CD4-positive, alpha-beta T cell treated with Interleukin-10 for 1 hour (primary cell): ENCODE results near the gene PLSCR5.

Experiments
- DNase-seq: peaks from one replicate; pipeline ENCODE4 v3.0.0-alpha.2; 2020

The PLSCR5 gene, protein sequence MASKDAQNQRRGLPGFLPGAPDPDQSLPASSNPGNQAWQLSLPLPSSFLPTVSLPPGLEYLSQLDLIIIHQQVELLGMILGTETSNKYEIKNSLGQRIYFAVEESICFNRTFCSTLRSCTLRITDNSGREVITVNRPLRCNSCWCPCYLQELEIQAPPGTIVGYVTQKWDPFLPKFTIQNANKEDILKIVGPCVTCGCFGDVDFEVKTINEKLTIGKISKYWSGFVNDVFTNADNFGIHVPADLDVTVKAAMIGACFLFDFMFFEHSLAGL

DNA sequence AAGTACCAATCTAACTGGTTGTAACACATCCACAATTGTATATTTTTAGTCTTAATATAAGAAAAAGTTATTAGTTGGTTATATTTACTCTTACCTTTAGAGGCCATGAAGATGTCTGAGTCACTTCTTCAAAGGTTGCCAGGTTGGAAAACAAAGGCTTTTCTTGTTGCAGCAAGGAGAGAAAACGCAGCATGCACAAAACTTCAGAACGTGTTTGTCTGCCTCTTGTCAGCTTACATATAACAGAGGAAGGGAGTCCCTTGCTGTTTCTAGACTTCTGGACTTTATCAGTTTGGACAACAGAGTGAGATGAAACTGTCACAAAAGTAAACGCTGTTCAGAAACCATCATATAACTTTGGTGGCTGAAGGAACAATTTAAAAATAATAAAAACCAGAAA lies at the start of gene PLSCR5:
TSS of gene PLSCR5 (minus strand) at position 241 of the 400 bp plus-strand sequence. CDS start at position 107, 134 bp downstream.
- no peak for DNase-seq

DNA sequence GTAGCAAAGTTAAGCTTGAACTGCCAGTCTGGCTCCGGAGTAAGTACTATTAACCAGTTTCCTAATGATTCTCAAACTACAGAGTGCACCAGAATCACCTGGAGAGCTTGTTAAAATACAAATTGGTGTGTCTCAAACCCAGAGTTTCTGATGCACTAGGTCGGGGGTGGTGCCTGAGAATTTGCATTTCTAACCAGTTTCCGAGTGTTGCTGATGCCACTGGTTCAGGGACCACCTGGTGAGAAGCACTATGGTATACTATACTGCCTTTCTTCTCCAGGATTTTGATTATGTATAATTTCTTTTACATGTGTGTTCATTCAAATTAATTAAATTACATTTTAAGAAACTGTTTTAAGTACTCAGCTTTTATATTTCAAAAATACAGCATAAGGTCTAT lies 48.8 kb upstream of the PLSCR5 start:
- no peak for DNase-seq

DNA sequence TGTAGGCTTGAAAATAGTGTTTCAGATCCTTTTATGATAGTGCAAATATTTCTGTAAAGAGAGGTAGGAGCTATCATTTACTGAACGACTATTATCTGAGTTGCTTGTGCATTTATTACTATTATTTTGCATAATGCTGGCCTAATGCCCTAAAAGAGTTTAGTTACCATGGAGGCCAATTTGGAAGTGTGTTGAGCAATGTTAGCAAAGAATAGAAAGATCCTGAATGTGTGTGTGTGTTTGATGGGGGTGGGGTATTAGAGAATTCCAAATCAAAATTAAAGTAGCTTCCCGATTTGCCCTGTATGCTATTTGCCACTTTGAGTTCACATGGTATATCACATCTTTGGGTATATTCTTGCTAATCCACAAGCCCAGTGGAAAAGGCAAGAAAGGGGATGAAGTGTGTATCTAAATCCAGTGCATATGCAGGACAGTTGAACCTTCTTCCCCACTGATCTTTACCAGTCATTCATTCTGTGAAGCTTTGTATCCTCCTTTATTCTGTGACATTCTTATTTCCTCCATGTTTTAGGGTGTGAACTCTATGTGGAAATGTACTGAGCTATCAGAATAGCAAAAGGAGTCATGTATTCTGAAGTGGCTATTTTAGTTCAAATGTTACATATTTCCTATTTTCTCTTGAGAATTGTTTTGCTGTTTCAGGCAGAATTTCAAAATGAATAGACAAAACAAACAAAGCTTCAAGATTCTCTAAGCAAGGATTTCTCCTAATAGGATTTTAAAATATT lies 45.7 kb upstream of the PLSCR5 start:
- no peak for DNase-seq

DNA sequence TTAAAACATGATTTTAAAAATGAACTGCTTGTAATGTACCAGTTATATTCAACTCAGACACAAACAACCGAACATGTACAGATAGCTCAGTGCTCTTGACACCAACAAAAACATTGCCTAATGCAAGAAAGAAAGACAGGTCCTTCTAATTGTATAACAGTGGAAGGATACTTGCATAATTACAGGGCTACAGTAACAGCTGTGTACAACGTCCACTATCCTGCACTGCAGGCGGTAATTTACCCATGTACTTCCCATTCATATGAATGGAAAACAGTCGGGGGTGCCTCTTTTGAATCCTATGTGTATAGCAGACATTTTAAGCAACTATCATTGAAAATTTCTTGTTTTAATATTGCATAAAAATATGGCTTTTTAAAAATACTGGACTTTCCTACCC lies 41.1 kb upstream of the PLSCR5 start:
- DNase-seq, result no peak

DNA sequence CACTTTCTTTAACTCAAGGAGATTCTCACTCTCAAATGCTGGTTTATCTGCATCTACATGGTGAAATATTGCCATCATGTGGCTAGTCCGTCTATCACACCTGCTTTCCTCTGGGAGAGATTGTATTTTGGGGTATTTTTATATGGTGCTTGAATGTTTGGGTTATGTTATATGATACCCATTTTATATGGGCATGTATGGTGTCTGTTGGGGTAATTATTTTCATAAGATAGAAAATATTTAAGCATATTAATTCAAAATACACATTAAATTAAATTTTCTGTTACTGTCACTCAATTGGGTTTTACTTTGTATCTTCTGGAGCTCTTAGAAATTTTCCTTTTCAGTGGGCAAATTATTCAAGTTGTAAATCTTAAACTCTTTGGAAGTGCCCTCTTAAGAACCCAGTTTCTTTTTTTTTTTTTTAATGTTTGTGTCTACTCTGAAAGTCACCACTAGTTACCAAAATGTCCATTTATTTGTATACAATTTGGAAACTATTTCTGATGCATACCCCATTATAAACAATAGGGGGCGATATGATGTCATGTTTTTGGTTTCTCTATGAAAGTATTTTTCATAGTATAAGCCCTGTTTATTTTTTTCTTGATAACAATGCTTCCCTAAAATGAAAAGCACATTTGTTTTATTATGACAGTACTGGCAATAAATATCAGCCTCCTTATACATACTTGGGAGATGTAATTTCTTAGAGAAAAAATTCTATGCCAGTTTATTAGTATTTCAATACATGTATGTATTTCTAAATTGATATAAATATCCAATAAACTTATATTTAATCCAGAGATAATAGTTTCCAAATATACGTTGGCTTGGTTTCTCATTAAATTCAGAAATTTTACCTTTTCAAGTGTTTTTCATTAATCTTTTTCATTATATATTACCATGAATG lies 36.1 kb upstream of the PLSCR5 start:
- peak; percentile 19 for DNase-seq

DNA sequence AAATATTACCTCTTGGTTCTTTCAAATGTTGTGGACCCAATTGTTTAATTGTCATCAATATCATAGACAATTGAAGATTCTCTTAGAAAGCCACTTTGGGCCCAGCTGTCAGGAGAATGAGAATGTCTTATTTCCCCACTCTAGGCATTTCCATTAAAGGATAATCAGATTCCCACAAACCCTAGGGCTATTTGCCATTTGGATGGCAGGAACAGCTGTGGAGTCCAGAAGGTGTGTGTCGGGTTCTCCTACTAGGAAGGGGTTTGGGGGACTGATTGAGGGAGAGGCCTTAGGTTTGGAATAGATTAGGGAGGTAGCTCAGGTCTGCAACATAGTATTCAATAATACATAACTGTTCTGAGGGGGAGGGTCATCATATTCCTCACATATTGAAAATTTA lies 35.2 kb upstream of the PLSCR5 start:
- no peak for DNase-seq

DNA sequence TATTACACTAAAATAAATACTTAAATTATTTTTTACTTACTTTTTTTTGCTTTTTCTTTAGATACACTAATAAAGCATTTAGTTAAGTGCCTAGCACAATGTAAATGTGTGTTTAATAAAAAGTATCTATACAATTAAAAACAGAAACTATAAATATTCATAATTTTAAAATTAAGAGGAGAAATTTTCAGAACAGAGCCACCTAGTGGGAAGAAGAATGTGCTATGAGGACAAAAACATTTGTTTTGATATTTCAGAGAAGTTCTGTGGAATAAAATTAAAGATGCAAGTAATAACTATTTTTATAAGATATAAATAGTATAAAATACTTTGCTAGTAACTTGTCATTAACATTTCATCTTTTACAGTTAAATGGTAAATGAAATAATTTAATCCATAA lies 33.6 kb upstream of the PLSCR5 start:
- no peak for DNase-seq

DNA sequence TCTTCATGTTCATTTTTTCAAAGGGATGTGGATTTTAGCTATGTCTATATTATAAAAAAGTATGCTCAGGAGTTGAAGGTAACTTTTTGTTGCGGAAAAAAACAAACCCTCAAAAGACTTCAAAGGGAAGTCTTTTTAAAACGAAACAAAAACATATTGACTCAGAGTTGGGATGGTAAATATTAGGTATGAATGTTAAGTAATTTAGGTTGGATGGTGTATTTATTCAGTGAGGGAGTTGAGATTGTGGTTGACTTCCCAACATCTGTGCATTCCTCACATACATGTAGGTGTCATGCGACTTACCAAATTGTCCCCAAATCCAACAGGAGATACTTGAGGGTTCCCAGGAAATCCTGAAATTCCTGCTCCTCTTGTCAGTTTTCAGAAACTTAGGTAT lies 32.7 kb upstream of the PLSCR5 start:
- no peak for DNase-seq

DNA sequence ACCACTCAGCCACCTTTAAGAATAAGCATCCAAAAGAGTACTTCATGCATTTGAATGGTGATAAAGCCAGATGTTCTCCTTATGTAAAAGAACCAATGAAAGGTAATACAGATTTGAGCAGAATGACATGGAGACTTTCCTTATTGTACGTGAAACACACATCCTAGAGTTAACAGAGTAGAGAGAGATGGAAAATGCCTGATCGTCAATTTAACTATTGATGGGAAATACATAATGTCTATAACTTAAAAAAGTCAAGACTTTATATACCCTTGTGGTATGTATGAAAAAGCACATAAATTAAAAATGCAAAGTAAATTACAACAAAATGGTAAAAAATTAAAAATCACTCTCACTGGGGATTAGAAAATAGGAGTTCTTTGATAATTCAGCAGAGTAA lies 31.7 kb upstream of the PLSCR5 start:
- no peak for DNase-seq

DNA sequence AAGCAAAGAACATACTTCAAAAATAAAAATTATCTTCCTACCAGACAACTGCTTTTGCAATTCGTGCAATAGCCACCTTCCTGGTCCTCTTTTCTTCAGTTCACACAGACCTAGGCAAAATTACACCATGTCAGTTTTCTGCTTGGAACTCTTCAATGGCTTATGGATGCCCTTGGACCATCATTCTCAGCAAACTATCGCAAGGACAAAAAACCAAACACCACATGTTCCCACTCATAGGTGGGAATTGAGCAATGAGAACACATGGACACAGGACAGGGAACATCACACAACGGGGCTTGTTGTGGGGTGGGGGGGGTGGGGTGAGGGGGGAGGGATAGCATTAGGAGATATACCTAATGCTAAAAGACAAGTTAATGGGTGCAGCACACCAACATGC lies 29.2 kb upstream of the PLSCR5 start:
- DNase-seq, result no peak

DNA sequence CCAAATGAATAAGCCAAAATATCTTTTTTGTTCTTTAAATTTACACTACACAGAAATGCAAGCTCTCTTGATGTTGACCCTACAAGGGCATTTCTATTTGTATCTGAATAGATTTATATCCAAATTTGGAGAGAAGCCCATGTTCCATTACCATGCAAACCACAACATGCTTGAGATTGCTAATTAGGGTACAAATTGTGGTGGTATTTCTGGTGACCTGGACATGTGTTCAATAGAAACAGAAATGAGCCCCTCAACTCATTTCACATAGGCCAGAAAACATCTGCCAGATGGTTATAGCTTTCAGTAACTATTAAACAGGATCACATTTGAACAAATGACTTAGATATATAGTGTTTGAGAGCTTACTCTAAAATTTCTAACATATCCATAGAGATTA lies 23.5 kb upstream of the PLSCR5 start:
- no peak for DNase-seq

DNA sequence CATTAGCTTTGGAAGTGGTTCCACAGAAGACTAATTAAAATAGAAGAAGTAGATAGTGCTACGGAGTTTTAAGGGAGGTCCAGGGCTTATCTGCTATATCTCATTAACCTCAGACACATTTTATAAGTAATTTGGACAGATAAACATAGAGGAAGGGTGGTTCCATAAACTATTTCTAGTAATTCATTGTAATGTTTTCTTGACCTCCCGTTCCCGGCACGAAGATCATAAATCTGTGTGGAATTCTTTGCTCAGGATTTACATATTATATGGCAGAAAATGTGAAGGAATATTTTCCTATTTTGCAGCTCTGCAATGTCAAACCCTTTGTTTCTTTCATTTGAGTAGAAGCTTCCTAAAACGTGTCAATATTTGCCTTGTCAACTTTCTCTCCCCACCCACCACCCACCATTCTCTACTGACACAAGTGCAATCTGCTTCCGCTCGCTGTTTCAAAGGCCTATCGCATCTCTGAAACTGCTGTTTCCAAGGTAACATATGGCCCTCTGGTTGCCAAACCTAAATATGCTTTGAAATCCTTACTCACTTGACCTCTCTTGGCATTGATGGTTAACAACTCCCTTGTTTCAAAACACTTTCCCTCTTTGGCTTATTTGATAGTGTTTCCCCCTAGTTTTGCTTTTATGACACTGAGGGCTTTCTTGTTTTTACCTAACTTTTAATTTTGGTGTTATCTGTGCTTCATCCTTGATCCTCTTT lies 21.4 kb upstream of the PLSCR5 start:
- DNase-seq, result no peak

DNA sequence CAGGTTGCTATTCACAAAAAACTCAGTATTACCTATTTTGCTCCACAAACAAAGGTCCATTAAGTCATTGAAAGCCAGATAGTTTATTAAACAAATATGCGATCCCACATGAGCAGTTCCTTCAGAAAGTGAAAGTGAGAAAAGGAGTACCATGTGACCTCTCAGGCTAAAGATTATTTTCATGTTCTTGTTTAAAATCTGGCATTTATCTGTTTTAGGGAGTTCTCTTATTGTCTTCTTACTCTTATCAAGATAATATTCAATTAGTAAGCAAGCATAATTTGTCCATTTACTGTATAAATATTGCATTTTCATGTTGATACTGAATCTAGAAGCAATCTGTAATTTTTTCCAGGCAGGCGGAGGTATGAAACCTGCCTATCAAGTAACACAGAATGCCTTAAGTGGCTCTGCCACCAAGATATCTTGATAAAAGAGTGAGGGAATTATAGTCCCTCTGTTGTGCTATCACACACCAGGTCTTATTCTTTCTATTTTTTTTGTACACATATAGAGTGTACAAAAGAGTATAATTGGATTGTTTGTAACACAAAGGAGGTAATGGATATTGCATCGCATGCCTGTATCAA lies 20.1 kb upstream of the PLSCR5 start:
- no peak for DNase-seq

DNA sequence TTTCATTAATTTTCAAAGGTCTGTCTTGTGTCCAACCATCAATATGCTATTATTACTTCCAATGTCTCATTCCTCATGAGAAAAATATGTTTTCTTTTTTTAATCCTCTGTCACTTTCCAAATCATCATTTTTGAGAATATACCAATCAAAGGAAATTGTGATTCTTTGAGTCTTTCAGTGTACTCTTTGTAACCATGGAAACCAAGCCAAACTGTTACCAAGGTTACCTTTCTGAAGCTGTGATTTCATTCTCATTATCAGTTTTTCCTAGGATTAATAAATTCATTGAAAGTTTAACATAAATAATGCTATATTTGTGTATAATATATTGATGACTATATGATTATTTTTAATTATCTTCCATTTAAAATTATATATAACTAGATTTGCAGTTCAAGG lies 16.6 kb upstream of the PLSCR5 start:
- DNase-seq, result no peak

DNA sequence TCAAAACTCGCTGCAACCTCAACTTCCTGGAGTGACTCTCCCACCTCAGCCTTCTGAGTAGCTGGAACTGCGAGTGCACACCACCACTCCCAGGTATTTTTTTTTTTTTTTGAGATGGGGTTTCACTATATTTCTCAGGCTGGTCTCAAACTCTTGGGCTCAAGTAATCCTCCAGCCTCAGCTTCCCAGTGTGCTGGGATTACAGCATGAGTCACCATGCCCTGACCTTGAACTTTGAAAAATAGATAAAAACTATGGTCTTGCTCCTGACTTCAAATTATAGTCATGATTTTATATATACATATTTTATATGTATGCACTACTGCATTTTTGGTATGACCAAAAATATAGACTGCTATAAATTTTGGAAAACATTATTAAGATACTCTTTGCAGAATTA lies 6.9 kb upstream of the PLSCR5 start:
- no peak for DNase-seq

DNA sequence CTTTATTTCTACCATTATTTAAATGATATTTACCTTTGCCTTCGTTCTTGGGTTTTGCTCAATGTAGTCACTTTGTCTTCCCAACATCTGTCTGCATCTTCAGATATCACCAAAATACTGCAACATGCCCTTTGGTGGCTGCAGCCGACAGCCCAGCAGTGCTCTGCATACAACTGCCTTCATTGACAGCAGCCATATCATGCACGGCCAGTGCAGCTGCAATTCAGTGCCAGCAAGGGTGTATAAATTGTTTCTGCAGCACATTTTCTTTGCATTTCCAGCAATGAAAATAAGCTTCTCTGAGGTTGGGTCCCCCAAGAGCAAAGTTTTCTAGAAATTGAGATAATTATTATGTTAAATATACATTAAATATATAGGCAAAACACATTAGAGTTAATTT lies 6.0 kb upstream of the PLSCR5 start:
- no peak for DNase-seq

DNA sequence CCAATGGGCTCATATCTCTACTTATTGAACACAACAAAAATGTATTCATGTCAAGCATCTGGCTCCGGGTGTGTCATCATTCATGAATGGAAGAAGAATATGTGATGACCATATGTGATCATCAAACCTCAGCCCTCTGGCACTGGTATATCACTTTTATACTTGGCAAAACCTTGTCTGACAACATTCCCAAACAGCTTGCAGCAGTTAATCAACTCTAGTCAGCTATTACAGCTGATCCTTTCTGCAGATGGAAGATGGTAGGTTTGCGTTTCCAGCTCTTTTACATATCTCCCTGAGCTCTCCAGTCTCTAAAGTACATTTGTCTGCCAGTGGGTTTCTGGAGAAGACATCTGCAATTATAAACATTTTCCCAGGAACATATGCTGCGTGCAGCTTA lies 6.6 kb downstream of the PLSCR5 start:
- no peak for DNase-seq

DNA sequence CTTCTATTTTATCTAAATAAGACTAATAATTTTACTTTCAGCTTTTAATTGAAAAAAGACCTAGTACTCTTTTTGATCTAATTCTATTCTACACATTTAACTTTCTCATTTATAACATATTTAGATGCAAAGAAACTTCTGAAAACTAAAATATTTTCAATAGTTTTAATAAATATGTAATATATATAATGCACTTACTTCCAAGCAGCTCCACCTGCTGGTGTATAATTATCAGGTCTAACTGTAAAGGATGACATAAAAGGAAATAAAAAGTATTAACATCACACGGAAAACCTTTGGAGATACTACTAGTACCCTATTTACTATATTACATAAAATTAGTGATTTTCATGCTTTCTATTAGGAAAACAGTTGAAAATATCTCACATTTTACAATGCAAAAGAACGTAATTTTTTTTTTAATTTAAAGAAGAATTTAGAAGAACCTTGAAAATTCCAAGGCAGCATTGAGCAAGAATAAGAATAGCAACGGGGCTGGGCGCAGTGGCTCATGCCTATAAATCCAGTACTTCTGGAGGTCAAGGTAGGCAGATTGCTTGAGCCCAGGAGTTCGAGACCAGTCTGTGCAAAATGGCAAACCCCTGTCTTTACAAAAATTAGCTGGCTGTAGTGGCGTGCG lies 10.2 kb downstream of the PLSCR5 start:
- DNase-seq, result peak; percentile 8

DNA sequence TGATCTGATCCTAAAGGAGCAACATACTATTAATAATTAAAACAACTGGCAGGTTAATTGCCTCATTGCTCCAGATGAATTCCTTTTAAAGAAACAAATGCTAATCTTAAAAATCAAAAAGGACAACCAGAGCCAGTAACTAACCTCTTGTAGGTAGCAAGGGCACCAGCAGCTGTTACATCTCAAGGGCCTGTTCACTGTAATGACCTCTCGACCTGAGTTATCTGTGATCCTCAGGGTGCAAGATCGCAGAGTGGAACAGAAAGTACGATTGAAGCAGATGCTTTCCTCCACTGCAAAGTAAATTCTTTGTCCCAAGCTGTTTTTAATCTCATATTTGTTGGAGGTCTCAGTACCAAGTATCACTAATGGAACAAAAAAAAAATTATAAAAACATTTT lies 11.4 kb downstream of the PLSCR5 start:
- no peak for DNase-seq

DNA sequence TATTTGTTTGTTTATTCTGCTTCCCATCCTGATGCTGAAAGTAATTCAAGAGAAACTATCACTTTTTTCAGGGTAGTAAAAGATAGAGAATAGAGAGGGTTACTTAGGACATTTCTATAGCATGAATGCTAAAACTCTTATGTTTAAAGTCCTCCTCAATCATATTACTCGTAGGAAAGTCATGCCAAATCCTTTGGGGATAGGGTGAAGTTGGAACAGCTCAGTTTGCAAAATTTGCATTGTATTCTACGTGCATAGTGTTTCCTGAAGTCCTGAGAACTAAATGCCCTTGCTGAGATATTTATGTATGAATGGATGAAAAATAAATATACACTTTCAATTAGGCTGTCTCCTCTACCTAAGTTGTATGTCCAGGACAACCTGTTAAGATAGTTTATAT lies 14.6 kb downstream of the PLSCR5 start:
- DNase-seq, result no peak

DNA sequence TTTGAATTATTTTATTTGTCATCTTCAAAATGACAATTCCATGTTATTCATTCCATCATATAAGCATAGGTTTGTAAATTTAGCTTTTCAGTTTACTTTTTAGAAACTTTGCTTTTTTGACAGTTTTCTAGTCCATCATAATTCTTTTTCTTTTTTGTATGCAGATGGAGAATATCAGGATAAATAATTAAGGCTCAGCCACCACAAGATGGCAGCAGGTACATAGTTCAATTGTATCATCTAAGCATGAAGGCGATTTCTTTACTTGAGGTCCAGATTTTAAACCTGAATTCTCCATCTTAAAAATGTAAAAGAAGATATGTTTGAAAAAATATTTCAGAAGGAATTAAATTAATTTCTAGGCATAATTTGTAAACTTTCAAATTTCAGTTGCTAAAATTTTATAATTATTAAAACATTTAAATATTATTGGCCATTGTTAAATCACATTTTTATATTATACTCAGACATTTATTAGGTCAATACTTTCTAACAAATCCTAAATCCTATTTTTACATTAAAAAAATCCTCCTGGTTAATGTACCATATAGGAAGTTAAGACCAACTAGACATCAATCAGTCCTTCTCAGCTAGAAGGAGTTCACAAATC lies 15.1 kb downstream of the PLSCR5 start:
- DNase-seq, result no peak

DNA sequence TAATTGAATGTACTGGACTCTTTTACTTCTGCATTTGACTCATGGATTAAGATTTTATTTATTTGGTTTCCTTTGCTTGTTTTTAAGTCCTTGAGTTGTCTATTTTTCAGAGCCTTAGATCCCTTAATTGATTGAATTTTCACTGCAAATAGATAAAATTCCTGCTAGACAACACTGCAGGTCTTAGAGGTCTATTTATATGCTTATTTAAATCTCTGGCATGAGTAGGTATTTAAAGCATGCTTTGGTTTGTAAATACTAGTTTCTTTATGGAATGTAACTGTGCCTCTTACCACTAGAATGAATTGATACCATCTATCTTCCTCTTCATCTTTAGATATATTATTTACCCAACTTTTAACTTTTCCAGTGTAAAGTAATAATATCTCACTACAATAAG lies 20.0 kb downstream of the PLSCR5 start:
- DNase-seq, result no peak
